Erythroblast (primary cell): Measurements from ENCODE around the gene PRMT1.

Experiments used
- GATA1 ChIP-seq: IDR thresholded peaks from 2 replicates; pipeline ENCODE4 v1.6.1; 2011; ENCODE audit warnings: low read depth, mild to moderate bottlenecking, control low read depth, low read length, moderate library complexity
- POLR2A ChIP-seq: IDR thresholded peaks from 2 replicates; pipeline ENCODE4 v1.6.1; 2011; ENCODE audit warnings: mild to moderate bottlenecking, low read length

- TF ChIP-seq POLR2A (no peak), GATA1 (no peak)
These were observed 22.3 kb downstream of the PRMT1 start for GRCh38 chr19:49699364-49699763.
